Endothelial cell of umbilical vein (primary cell): Measurements from ENCODE around the gene CCL14. TPM values are rescaled to one million over a fixed set of nuclear protein-coding genes. Genes with fewer than 3 reads are reported as not detected.
"Not testable (repeated sequence)": the region's sequence is repeated elsewhere in the genome, so short reads cannot be mapped to it uniquely, and the experiment has no call there.

Source experiments
- BruUV-seq: library from RNA; stranded (reverse); fragments of 400-500 nt; replicated peaks from 2 replicates; lab custom pipeline; 2021; lab: Mats Ljungman, UMichigan
- CTCF ChIA-PET: fragments of 300-600, 350-600 bp; sonication (Branson Sonifier 250); formaldehyde crosslinking; loops from one replicate; lab custom pipeline; 2021; ENCODE audit warnings: antibody characterized with exemption, inconsistent platforms; lab: Charles Lee
- POLR2A ChIA-PET: fragments of 300-600, 350-600 bp; sonication (Branson Sonifier 250); formaldehyde crosslinking; loops from one replicate; lab custom pipeline; 2021; ENCODE audit warnings: antibody characterized with exemption, inconsistent platforms; lab: Charles Lee
- DNase-seq: peaks from one replicate; pipeline ENCODE4 v3.0.0-alpha.2; 2011; ENCODE audit warnings: low read depth, low spot score
- FAIRE-seq: peaks from 2 replicates; lab custom pipeline; 2011; peaks lifted over from hg19 to GRCh38; lab: Jason Lieb, UNC
- H2AFZ ChIP-seq: 2 replicates; pipeline ENCODE4 v1.6.0; 2012; ENCODE audit warnings: low read depth, low read length, control low read depth, inconsistent platforms
- H3K27ac ChIP-seq: 2 replicates; pipeline ENCODE4 v1.5.1; 2011; ENCODE audit warnings: low read depth, mild to moderate bottlenecking, control low read depth, low read length, moderate library complexity; ENCODE audit not compliant: insufficient read depth
- H3K27me3 ChIP-seq, 2 experiments: 2 replicates each; pipeline versions ENCODE4 v1.6.0 to v1.6.1; 2011; ENCODE audit warnings: low read length in 2 of 2, mixed read lengths in 1 of 2; ENCODE audit not compliant: control insufficient read depth in 2 of 2, insufficient read depth in 2 of 2
- H3K36me3 ChIP-seq, 2 experiments: 2 replicates in 1 of 2; 3 replicates in 1 of 2; pipeline ENCODE4 v1.5.1; 2011; ENCODE audit warnings: low read length in 2 of 2, mild to moderate bottlenecking in 1 of 2, moderate library complexity in 1 of 2; ENCODE audit not compliant: control insufficient read depth in 2 of 2, insufficient read depth in 2 of 2; ENCODE audit errors: extremely low read depth in 1 of 2
- H3K4me1 ChIP-seq: 3 replicates; pipeline ENCODE4 v1.5.1; 2011; ENCODE audit warnings: mild to moderate bottlenecking, low read length; ENCODE audit not compliant: control insufficient read depth, insufficient read depth; ENCODE audit errors: extremely low read depth
- H3K4me2 ChIP-seq: 2 replicates; pipeline ENCODE4 v1.6.1; 2011; ENCODE audit warnings: low read length, control low read depth, mixed read lengths; ENCODE audit not compliant: insufficient read depth
- H3K4me3 ChIP-seq, 3 experiments: fragments of 200-600 bp in 1 of 3; sonication (generic), shearing (Covaris generic) in 1 of 3; replicated peaks in 1 of 3; 2 replicates each; pipeline ENCODE4 v1.5.1; 2011 to 2016; ENCODE audit warnings: control low read depth in 3 of 3, low read length in 3 of 3, mild to moderate bottlenecking in 2 of 3, inconsistent platforms in 1 of 3, low read depth in 1 of 3, moderate library complexity in 1 of 3; ENCODE audit not compliant: insufficient read depth in 1 of 3
- H3K79me2 ChIP-seq: 2 replicates; pipeline ENCODE4 v1.6.0; 2012; ENCODE audit warnings: low read length, inconsistent platforms; ENCODE audit not compliant: control insufficient read depth, insufficient read depth
- H3K9ac ChIP-seq: replicated peaks from 2 replicates; pipeline ENCODE3; 2011; ENCODE audit warnings: low read length, control low read depth; ENCODE audit not compliant: insufficient read depth; ENCODE audit errors: extremely low read depth
- H3K9me1 ChIP-seq: replicated peaks from 3 replicates; pipeline ENCODE4 v1.6.0; 2011; ENCODE audit warnings: mild to moderate bottlenecking, low read length; ENCODE audit not compliant: control insufficient read depth, insufficient read depth; ENCODE audit errors: extremely low read depth
- H3K9me3 ChIP-seq: replicated peaks from 2 replicates; pipeline ENCODE4 v1.5.1; 2012; ENCODE audit warnings: low read length, inconsistent platforms; ENCODE audit not compliant: control insufficient read depth, insufficient read depth
- H4K20me1 ChIP-seq: replicated peaks from 2 replicates; pipeline ENCODE3; 2011; ENCODE audit warnings: mild to moderate bottlenecking, low read length; ENCODE audit not compliant: control insufficient read depth, insufficient read depth; ENCODE audit errors: extremely low read depth
- CTCF ChIP-seq, 2 donors: IDR thresholded peaks; 1 replicate in 1 of 2; 2 replicates in 1 of 2; pipeline ENCODE4 v1.5.1; 2011; ENCODE audit warnings: low read length in 2 of 2, mild to moderate bottlenecking in 2 of 2, moderate library complexity in 2 of 2, control low read depth in 1 of 2, inconsistent platforms in 1 of 2, low read depth in 1 of 2; ENCODE audit not compliant: insufficient read depth in 1 of 2; ENCODE audit errors: extremely low read depth in 1 of 2
- EZH2 ChIP-seq: IDR thresholded peaks from 2 replicates; pipeline ENCODE4 v1.6.1; 2012; ENCODE audit warnings: borderline replicate concordance, low read depth, mild to moderate bottlenecking, moderate library complexity, low read length, inconsistent platforms; ENCODE audit not compliant: severe bottlenecking
- FOS ChIP-seq: IDR thresholded peaks from 2 replicates; pipeline ENCODE4 v1.6.1; 2011; ENCODE audit warnings: mild to moderate bottlenecking, low read length, moderate library complexity, borderline replicate concordance; ENCODE audit not compliant: insufficient read depth
- GATA2 ChIP-seq: IDR thresholded peaks from 2 replicates; pipeline ENCODE4 v1.7.0; 2011; ENCODE audit warnings: low read depth, mild to moderate bottlenecking, moderate library complexity, mixed read lengths, low read length; ENCODE audit not compliant: insufficient read length, insufficient read depth
- JUN ChIP-seq: IDR thresholded peaks from 2 replicates; pipeline ENCODE4 v1.6.1; 2011; ENCODE audit warnings: borderline replicate concordance, low read depth; ENCODE audit not compliant: insufficient read length, insufficient read depth
- MAX ChIP-seq: IDR thresholded peaks from 2 replicates; pipeline ENCODE4 v1.6.1; 2011; ENCODE audit not compliant: insufficient read depth, insufficient read length
- MYC ChIP-seq: IDR thresholded peaks from one replicate; pipeline ENCODE4 v1.6.1; 2011; ENCODE audit warnings: mild to moderate bottlenecking, low read depth, low read length
- POLR2A ChIP-seq: IDR thresholded peaks from 2 replicates; pipeline ENCODE4 v1.6.1; 2012; ENCODE audit warnings: low read depth, mild to moderate bottlenecking, control low read depth, low read length
- POLR2AphosphoS5 ChIP-seq: IDR thresholded peaks from 2 replicates; pipeline ENCODE4 v1.6.1; 2012; ENCODE audit warnings: low read depth, mild to moderate bottlenecking, control low read depth, low read length, moderate library complexity; ENCODE audit not compliant: insufficient read depth
- dilution Hi-C: fragments of 300-500 bp; cut with MboI; formaldehyde crosslinking; loops from one replicate; pipeline ENCODE4 v1.15.0; 2019; ENCODE audit warnings: low sequenced_read_pairs; ENCODE audit not compliant: extremely low pct_ligation_motif_present
- intact Hi-C: fragments of 100-400 bp; cut with micrococcal nuclease; formaldehyde crosslinking; loops from one replicate; pipeline ENCODE4 v1.10.0; 2022
- polyA plus RNA-seq, 4 experiments: library from polyadenylated mRNA; depleted of rRNA in 3 of 4; stranded (reverse) in 3 of 4; unstranded in 1 of 4; fragments of >200 nt; gene quantifications; 2 replicates each; pipeline versions ENCODE4 v1.2.1 to v1.2.3, GENCODE V29; 2011 to 2012; ENCODE audit warnings: missing spikeins in 1 of 4
- total RNA-seq: library from RNA; stranded (reverse); gene quantifications from 2 replicates; pipeline ENCODE4 v1.2.3, GENCODE V29; 2021

Gene CCL14
- total and polyA plus RNA-seq, 2 donors (not counting 3 experiments of a cell fraction or from before 2014, with no cell fraction given), result 21.3 to 25.8 TPM

- Histone ChIP-seq H2AFZ (no peak overlapping the region), H3K27ac (no peak overlapping the region), H3K4me1 (peaks cover 9% of the 10 kb centered on the region), H3K9me3 (no peaks in the 10 kb centered on the region), H3K9me1 (no peaks in the 10 kb centered on the region), H3K27me3 (no peaks in the 10 kb centered on the region), H3K36me3 (no peaks in the 10 kb centered on the region), H3K9ac (no peak overlapping the region), H3K4me3 (no peak overlapping the region), H3K4me2 (no peak overlapping the region), H3K79me2 (no peaks in the 10 kb centered on the region), H4K20me1 (no peaks in the 10 kb centered on the region)
- DNase-seq, result no peak
- TF ChIP-seq FOS (no peak), CTCF (IDR thresholded peaks at IDR 0.05; ENCODE audit: extremely low read depth in 1 of 2, insufficient read depth in 1 of 2, low read depth in 1 of 2, low read length in 2 of 2) (no peak), MYC (no peak), POLR2AphosphoS5 (no peak), GATA2 (no peak), POLR2A (no peak), JUN (no peak), MAX (no peak), EZH2 (no peak)
- intact Hi-C loops, result no loop called here
- BruUV-seq, result no TSS peak
- CTCF ChIA-PET, result interaction anchor here (0.8 to 1.6 kb wide), 2 partner anchors 40 to 47 kb away, joined by 3 to 4 read pairs; no protein-coding TSS in a partner anchor
- dilution Hi-C loops, result no loop called here
- no peak for FAIRE-seq
- POLR2A ChIA-PET, result no interaction called here
Observed at GRCh38 chr17:36016555-36016954, 30.0 kb upstream of the CCL14 start.

GRCh38 chr17:36015895-36016294 lies 29.4 kb upstream of the CCL14 start:
- FAIRE-seq, H3K27me3 ChIP-seq, H3K9me3 ChIP-seq, DNase-seq, H3K9me1 ChIP-seq, H3K4me1 ChIP-seq, BruUV-seq, H3K79me2 ChIP-seq, H3K9ac ChIP-seq, dilution Hi-C loops, H3K27ac ChIP-seq, H3K4me3 ChIP-seq, H3K4me2 ChIP-seq, H4K20me1 ChIP-seq, H2AFZ ChIP-seq, H3K36me3 ChIP-seq, intact Hi-C loops, POLR2A ChIA-PET: not testable (repeated sequence)
- CTCF ChIA-PET, result interaction anchor here (1.2 to 1.7 kb wide), 2 partner anchors 46 to 57 kb away, joined by 3 to 5 read pairs; no protein-coding TSS in a partner anchor
